OCI-LY7 (cell line): ENCODE measurements around the gene SRR. TPM values are rescaled to one million over a fixed set of nuclear protein-coding genes. Genes with fewer than 3 reads are reported as not detected.
"Not testable (repeated sequence)": the region's sequence is repeated elsewhere in the genome, so short reads cannot be mapped to it uniquely, and the experiment has no call there.

Experiments
- BruUV-seq: library from RNA; stranded (reverse); fragments of 400-500 nt; replicated peaks from 2 replicates; lab custom pipeline; 2021; lab: Mats Ljungman, UMichigan
- CTCF ChIA-PET: fragments of 300-600 bp; sonication (Branson Sonifier 250); formaldehyde crosslinking; loops from one replicate; lab custom pipeline; 2022; ENCODE audit warnings: antibody characterized with exemption; ENCODE audit not compliant: unreplicated experiment; lab: Charles Lee
- POLR2A ChIA-PET: fragments of 300-600 bp; sonication (Branson Sonifier 250); formaldehyde crosslinking; loops from one replicate; lab custom pipeline; 2022; ENCODE audit warnings: antibody characterized with exemption; lab: Charles Lee
- DNase-seq: peaks from one replicate; pipeline ENCODE4 v3.0.0-alpha.2; 2015; ENCODE audit warnings: low spot score
- H2AFZ ChIP-seq: fragments of 200-600 bp; sonication (generic), shearing (Covaris generic); 2 replicates; pipeline ENCODE4 v1.6.1; 2014; ENCODE audit warnings: mild to moderate bottlenecking, antibody characterized with exemption, low read length, moderate library complexity
- H3K27ac ChIP-seq: fragments of 200-600 bp; sonication (generic); 2 replicates; pipeline ENCODE4 v1.5.1; 2014; ENCODE audit warnings: mixed run types, low read depth, mild to moderate bottlenecking, moderate library complexity, low read length, inconsistent platforms; ENCODE audit not compliant: poor library complexity, severe bottlenecking
- H3K36me3 ChIP-seq: fragments of 200-600 bp; sonication (generic); 2 replicates; pipeline ENCODE4 v1.6.1; 2014; ENCODE audit warnings: mild to moderate bottlenecking, antibody characterized with exemption, low read length, moderate library complexity, mixed read lengths; ENCODE audit not compliant: insufficient read depth
- H3K4me1 ChIP-seq: fragments of 200-600 bp; sonication (generic); 2 replicates; pipeline ENCODE4 v1.5.1; 2014; ENCODE audit warnings: mild to moderate bottlenecking, low read length; ENCODE audit not compliant: insufficient read depth, poor library complexity, severe bottlenecking
- H3K4me2 ChIP-seq: fragments of 200-600 bp; sonication (generic); 2 replicates; pipeline ENCODE4 v1.6.1; 2014; ENCODE audit warnings: mild to moderate bottlenecking, low read length
- H3K4me3 ChIP-seq: fragments of 200-600 bp; sonication (generic); 2 replicates; pipeline ENCODE4 v1.5.1; 2014; ENCODE audit warnings: mild to moderate bottlenecking, low read depth, low read length; ENCODE audit not compliant: poor library complexity, severe bottlenecking
- H3K79me2 ChIP-seq: fragments of 200-600 bp; sonication (generic); 2 replicates; pipeline ENCODE4 v1.6.1; 2016; ENCODE audit warnings: low read depth, mild to moderate bottlenecking, low read length, moderate library complexity, mixed read lengths; ENCODE audit not compliant: insufficient read depth
- H3K9me2 ChIP-seq: fragments of 200-600 bp; sonication (generic); 2 replicates; pipeline ENCODE4 v1.6.1; 2016; ENCODE audit warnings: mild to moderate bottlenecking, low read length, mixed read lengths; ENCODE audit not compliant: insufficient read depth
- H3K9me3 ChIP-seq: fragments of 200-600 bp; sonication (generic); 2 replicates; pipeline ENCODE4 v1.6.1; 2014; ENCODE audit warnings: mild to moderate bottlenecking, mixed run types, low read length, mixed read lengths
- H4K20me1 ChIP-seq: fragments of 200-600 bp; sonication (generic); 2 replicates; pipeline ENCODE4 v1.6.1; 2014; ENCODE audit warnings: mild to moderate bottlenecking, antibody characterized with exemption, low read length, moderate library complexity, mixed read lengths; ENCODE audit not compliant: insufficient read depth
- CTCF ChIP-seq: fragments of 200-600 bp; sonication (generic); conservative IDR thresholded peaks from 2 replicates; pipeline ENCODE4 v1.5.1; 2014; ENCODE audit warnings: mild to moderate bottlenecking, antibody characterized with exemption, low read length, moderate library complexity, mixed read lengths
- EZH2phosphoT487 ChIP-seq: fragments of 200-600 bp; sonication (generic); IDR thresholded peaks from 2 replicates; pipeline ENCODE4 v1.6.1; 2018; ENCODE audit warnings: low read depth, borderline replicate concordance, mild to moderate bottlenecking, mixed run types, antibody characterized with exemption, low read length, moderate library complexity, mixed read lengths
- intact Hi-C: fragments of 100-400 bp; cut with micrococcal nuclease; formaldehyde crosslinking; loops from one replicate; pipeline ENCODE4 v1.10.0; 2022; ENCODE audit not compliant: unreplicated experiment
- total RNA-seq, 2 experiments: library from RNA; depleted of rRNA in 1 of 2; stranded (reverse); fragments of >200 nt in 1 of 2; shearing (Covaris generic) in 1 of 2; gene quantifications; 2 replicates each; pipeline ENCODE4 v1.2.3, GENCODE V29; 2014 to 2022

Gene SRR
- total RNA-seq, 2 experiments from 2014 or later = 3.8 to 12.1 TPM

DNA sequence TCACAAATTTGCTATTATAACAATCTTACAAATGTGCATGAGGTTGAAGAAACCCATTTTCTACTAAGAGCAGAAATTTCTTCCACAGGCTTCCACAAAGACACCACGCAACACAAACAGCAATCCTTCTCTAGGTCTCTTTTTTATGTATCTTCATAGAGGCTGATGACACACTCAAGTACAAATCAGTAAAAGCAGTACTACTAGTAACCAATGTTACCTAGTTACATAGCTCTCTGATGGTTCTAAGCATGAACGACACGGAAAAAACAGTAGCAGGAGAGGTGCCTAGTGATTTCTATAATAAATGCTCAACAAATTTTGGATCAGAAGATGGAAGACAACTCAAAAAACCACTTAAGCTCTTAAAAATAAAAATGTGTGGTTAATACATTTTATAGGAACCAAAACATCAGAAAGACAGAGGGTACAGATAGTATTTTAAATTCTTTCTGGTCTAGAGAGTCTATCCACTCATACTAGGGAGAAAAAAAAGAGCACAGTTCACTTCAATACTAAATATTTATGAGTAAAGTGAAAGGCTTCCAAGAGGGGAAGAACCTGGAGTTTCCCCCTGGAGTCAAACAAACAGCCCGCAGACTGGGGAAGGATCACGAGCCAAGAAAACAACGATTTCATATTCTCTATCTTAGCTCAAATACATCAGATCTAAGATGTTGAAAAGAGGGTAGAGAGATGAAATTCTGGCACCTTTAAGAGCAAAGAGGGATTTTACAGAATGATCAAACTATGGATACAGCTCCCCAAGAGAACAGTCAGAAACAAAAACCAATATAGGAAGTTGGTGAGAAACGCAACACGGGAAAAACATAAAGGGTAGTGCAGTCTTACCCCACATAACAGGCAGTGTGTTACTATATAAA lies 40.3 kb upstream of the SRR start:
- CTCF ChIA-PET = no interaction called here
- POLR2A ChIA-PET = interaction anchor here (0.6 to 1.2 kb wide), 2 partner anchors 23 to 40 kb away, joined by 4 to 6 read pairs; no protein-coding TSS in a partner anchor
- no peak for DNase-seq
- H3K9me3 ChIP-seq = no peaks in the 10 kb centered on the region
- H3K9me2 ChIP-seq = no peaks in the 10 kb centered on the region
- TF ChIP-seq CTCF = no peak
- no peak for TF ChIP-seq EZH2phosphoT487
- H2AFZ ChIP-seq = no peak overlapping the region
- no peaks in the 10 kb centered on the region for H4K20me1 ChIP-seq
- H3K4me2 ChIP-seq = no peak overlapping the region
- BruUV-seq = no TSS peak
- H3K79me2 ChIP-seq = no peaks in the 10 kb centered on the region
- H3K4me1 ChIP-seq = peaks cover 3% of the 10 kb centered on the region
- H3K36me3 ChIP-seq = peaks cover 24% of the 10 kb centered on the region; the same call in 1 of the 2 replicates
- intact Hi-C loops = no loop called here
- no peak overlapping the region for H3K4me3 ChIP-seq
- H3K27ac ChIP-seq = no peak overlapping the region

DNA sequence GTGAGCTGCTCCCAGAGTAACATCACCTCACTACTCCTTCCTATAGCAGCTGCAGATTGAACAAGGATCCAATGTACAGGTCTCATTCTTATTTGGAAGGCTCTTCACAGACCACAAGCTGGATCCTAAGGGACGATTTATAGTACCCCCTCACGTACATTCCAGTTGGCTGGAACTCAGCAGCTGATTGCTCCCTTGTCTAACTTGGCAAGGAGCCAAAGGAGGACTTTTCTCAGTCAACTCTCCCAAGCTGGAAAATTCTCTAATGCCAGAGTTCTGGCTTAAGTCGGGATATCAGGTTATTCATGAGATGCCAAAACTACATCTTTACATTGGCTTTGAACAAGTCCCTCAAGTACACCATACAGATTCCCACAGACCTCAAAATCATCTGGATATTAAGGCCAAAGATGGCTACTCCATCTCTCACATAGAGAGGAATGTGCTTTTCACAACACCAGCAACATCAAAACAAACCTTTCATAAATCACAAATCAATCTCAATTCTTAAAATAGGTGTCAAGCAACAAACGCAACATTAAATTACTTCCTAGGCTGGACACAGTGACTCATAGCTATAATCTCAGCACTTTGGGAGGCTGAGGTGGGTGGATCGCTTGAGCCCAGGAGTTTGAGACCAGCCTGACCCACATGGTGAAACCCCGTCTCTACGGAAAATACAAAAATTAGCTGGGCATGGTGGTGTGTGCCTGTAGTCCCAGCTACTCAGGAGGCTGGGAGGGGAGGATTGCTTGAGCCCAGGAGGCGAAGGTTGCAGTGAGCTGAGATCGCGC lies 39.5 kb upstream of the SRR start:
- intact Hi-C loops = no loop called here
- Histone ChIP-seq H2AFZ (no peak overlapping the region), H3K27ac (no peak overlapping the region), H3K9me2 (no peaks in the 10 kb centered on the region), H3K9me3 (no peaks in the 10 kb centered on the region), H4K20me1 (no peaks in the 10 kb centered on the region), H3K4me2 (no peak overlapping the region), H3K4me1 (peaks cover 3% of the 10 kb centered on the region), H3K79me2 (no peaks in the 10 kb centered on the region), H3K4me3 (no peak overlapping the region), H3K36me3 (peaks cover 24% of the 10 kb centered on the region; the same call in 1 of the 2 replicates)
- ChIA-PET CTCF (no interaction called here), POLR2A (interaction anchor here (0.7 to 1.2 kb wide), 3 partner anchors 40 to 1652 kb away, joined by 3 to 4 read pairs (median 3); no protein-coding TSS in a partner anchor)
- no peak for TF ChIP-seq CTCF
- DNase-seq = no peak
- BruUV-seq = no TSS peak

- H2AFZ ChIP-seq, H3K9me3 ChIP-seq, BruUV-seq, H3K4me2 ChIP-seq, CTCF ChIA-PET, H4K20me1 ChIP-seq, H3K4me1 ChIP-seq, intact Hi-C loops, H3K9me2 ChIP-seq, H3K27ac ChIP-seq, DNase-seq, H3K4me3 ChIP-seq, H3K79me2 ChIP-seq: not testable (repeated sequence)
- peaks cover 24% of the 10 kb centered on the region; the same call in 1 of the 2 replicates for H3K36me3 ChIP-seq
- POLR2A ChIA-PET = interaction anchor here (0.7 kb wide), 1 partner anchor 1651 kb away, joined by 3 read pairs; no protein-coding TSS in a partner anchor
These were observed 38.6 kb upstream of the SRR start for GRCh38 chr17:2265166-2265565.
